Lower leg skin (tissue), 4 donors: Measurements from ENCODE around the gene MYO18B. TPM values are rescaled to one million over a fixed set of nuclear protein-coding genes. Genes with fewer than 3 reads are reported as not detected.

ENCODE experiments used
- DNase-seq, 2 donors: peaks; one replicate each; pipeline ENCODE4 v3.0.0-alpha.2; 2019; ENCODE audit warnings: low spot score in 2 of 2
- H3K4me3 ChIP-seq: fragments of 200-600 bp; sonication (generic); 2 replicates; pipeline ENCODE4 v1.5.1; 2017; ENCODE audit warnings: mild to moderate bottlenecking, low read depth; ENCODE audit not compliant: poor library complexity, severe bottlenecking
- CTCF ChIP-seq, 3 donors: fragments of 450-650 bp; IDR thresholded peaks; one replicate each; pipeline ENCODE4 v1.5.1; 2016; ENCODE audit warnings: antibody characterized with exemption in 3 of 3, mild to moderate bottlenecking in 3 of 3, moderate library complexity in 2 of 3
- POLR2A ChIP-seq, 2 donors: fragments of 450-650 bp; IDR thresholded peaks; one replicate each; pipeline ENCODE4 v1.6.1; 2016 to 2017; ENCODE audit warnings: antibody characterized with exemption in 2 of 2, mild to moderate bottlenecking in 1 of 2, moderate library complexity in 1 of 2
- WGBS, 2 donors: methylation state at CpG; one replicate each; pipeline ENCODE4 v1.1.5; 2018; 5-methylcytosine and 5-hydroxymethylcytosine counted together
- intact Hi-C: fragments of 100-400 bp; cut with DNase I; formaldehyde crosslinking; loops from one replicate; pipeline ENCODE4 v1.15.0; 2023; ENCODE audit warnings: low total_unique reads
- total RNA-seq, 4 donors: library from RNA; depleted of rRNA; stranded (reverse); fragments of >200 nt; gene quantifications; one replicate each; pipeline ENCODE4 v1.1.0, GENCODE V29; 2016

Gene MYO18B
- total RNA-seq, 4 donors from 2014 or later: 1.5 to 3.4 TPM; not detected in 2

DNA sequence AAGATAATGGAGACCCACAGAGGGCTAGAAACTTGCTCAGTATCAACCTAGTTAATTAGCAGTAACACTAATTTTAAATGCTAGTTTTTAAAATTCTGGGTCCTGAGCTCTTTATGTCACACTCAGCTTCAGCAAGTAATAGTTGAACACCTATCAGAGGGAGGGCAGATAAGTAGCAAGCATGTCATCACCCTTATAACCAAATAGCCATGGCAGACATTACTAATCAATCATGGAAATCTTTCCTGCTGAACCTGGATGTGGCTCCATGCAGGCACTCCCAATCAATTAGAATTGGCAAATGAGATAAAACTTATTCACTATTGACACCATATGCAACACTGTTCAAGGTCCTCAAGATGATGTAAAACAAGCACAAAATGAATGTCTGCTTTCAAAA is 315.7 kb downstream of the MYO18B start:
- H3K4me3 ChIP-seq: no peak overlapping the region
- TF ChIP-seq POLR2A (IDR thresholded peaks at IDR 0.05) (no peak), CTCF (IDR thresholded peaks at IDR 0.05) (no peak)
- DNase-seq: no peak
- intact Hi-C loops: no loop called here

DNA sequence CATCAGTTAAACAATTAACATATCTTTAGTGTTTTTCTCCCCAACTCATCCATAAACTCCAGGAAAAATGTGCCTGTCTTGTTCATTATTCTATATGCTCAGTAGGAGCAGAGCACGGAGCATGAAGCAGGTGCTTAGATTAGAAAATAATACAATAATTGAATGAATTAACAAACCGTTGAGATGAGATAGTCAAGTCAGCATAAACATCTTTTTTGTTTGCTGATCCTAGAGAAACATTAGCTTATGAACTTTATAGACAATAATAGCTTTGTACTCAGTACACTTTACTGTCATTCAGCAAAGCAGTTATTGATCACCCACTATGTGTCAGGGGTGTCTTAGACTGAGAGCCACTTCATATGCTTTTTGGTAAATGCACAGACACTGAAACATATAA is 322.1 kb downstream of the MYO18B start:
- no peak for TF ChIP-seq CTCF (IDR thresholded peaks at IDR 0.05)
- TF ChIP-seq POLR2A (IDR thresholded peaks at IDR 0.05): no peak
- 84% methylated on average over 2 of the region's 2 CpGs for WGBS, 2 donors
- intact Hi-C loops: no loop called here

DNA sequence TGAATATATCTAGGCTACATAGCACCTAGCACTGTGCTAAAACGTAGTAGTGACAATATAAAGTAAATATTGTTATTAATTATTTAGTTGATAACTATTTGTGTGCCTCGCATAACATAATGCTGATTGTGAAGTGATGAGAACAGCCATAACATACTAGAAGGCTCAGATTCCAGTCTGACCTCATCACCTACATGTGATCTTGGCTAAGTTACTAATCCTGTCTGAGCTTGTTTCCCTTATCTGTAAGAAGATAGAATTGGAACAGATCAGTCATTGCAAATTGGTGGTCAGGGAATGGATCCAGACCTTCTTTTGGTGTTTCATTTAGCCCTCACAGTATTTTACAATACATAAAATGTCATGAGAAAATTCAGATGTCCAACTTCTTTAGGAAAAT is 323.9 kb downstream of the MYO18B start:
- TF ChIP-seq CTCF (IDR thresholded peaks at IDR 0.05): no peak
- no peak for TF ChIP-seq POLR2A (IDR thresholded peaks at IDR 0.05)
- DNase-seq: no peak
- 32 to 49% methylated on average over 2 of the region's 2 CpGs for WGBS, 2 donors
- no peak overlapping the region for H3K4me3 ChIP-seq
- intact Hi-C loops: no loop called here

More for the DNA sequence above, 322.1 kb downstream of the MYO18B start:
- no peak for DNase-seq
- no peak overlapping the region for H3K4me3 ChIP-seq

GRCh38 chr22:26066534-26066933 is 324.5 kb downstream of the MYO18B start:
- no peak for DNase-seq
- intact Hi-C loops: no loop called here
- TF ChIP-seq POLR2A (IDR thresholded peaks at IDR 0.05) (no peak), CTCF (IDR thresholded peaks at IDR 0.05) (no peak)
- H3K4me3 ChIP-seq: no peak overlapping the region
- WGBS, 2 donors: 11 to 15% methylated on average over 6 of the region's 6 CpGs

- 24 to 34% methylated on average over 3 of the region's 3 CpGs for WGBS, 2 donors
- no peak overlapping the region for H3K4me3 ChIP-seq
Measured at GRCh38 chr22:26068571-26068970, 326.6 kb downstream of the MYO18B start.

More at GRCh38 chr22:26068571-26068970, 326.6 kb downstream of the MYO18B start:
- intact Hi-C loops: no loop called here
- DNase-seq: no peak
- no peak for TF ChIP-seq POLR2A (IDR thresholded peaks at IDR 0.05)
- no peak for TF ChIP-seq CTCF (IDR thresholded peaks at IDR 0.05)
